Lung (tissue), 12 donors: ENCODE data around the gene FAAP20. TPM values are rescaled to one million over a fixed set of nuclear protein-coding genes. Genes with fewer than 3 reads are reported as not detected.

Experiments used
- ATAC-seq: fragments of 200-7000 bp; cut with Tn5 transposase; one replicate; pipeline ENCODE4 v1.9.1; 2020; ENCODE audit warnings: moderate number of reproducible peaks; ENCODE audit not compliant: insufficient read depth, low FRiP score
- DNase-seq, 3 donors: peaks; one replicate each; pipeline ENCODE4 v3.0.0-alpha.2; 2013 to 2017
- H3K27ac ChIP-seq, 2 donors: one replicate each; pipeline ENCODE4 v1.5.1; 2013; ENCODE audit warnings: mild to moderate bottlenecking in 2 of 2, moderate library complexity in 2 of 2, control low read depth in 1 of 2, inconsistent platforms in 1 of 2, low read depth in 1 of 2, low read length in 1 of 2
- H3K27me3 ChIP-seq, 3 donors: one replicate each; pipeline ENCODE4 v1.5.1; 2013; ENCODE audit warnings: low read length in 2 of 3; ENCODE audit not compliant: control insufficient read depth in 3 of 3, insufficient read depth in 3 of 3
- H3K36me3 ChIP-seq, 4 donors: one replicate each; pipeline ENCODE4 v1.5.1; 2013; ENCODE audit warnings: low read length in 4 of 4, mild to moderate bottlenecking in 1 of 4, moderate library complexity in 1 of 4; ENCODE audit not compliant: control insufficient read depth in 4 of 4, insufficient read depth in 4 of 4
- H3K4me1 ChIP-seq, 5 donors: one replicate each; pipeline ENCODE4 v1.5.1; 2013; ENCODE audit warnings: low read length in 5 of 5, mild to moderate bottlenecking in 2 of 5, moderate library complexity in 1 of 5; ENCODE audit not compliant: control insufficient read depth in 5 of 5, insufficient read depth in 5 of 5
- H3K4me3 ChIP-seq: one replicate; pipeline ENCODE4 v1.5.1; 2013; ENCODE audit warnings: mild to moderate bottlenecking, control low read depth, moderate library complexity
- H3K9ac ChIP-seq, 2 donors: one replicate each; pipeline ENCODE4 v1.5.1; 2013; ENCODE audit warnings: low read length in 2 of 2, control low read depth in 1 of 2; ENCODE audit not compliant: insufficient read depth in 1 of 2
- H3K9me3 ChIP-seq, 4 donors: one replicate each; pipeline ENCODE4 v1.5.1; 2013; ENCODE audit warnings: low read length in 3 of 4, mild to moderate bottlenecking in 1 of 4, moderate library complexity in 1 of 4; ENCODE audit not compliant: control insufficient read depth in 4 of 4, insufficient read depth in 3 of 4
- WGBS, 2 donors: extraction: QIAGEN DNeasy Blood & Tissue Kit; methylation state at CpG; one replicate each; pipeline ENCODE4 v1.1.7; 2013; 5-methylcytosine and 5-hydroxymethylcytosine counted together
- polyA plus RNA-seq, 2 donors: library from polyadenylated mRNA; stranded (reverse); fragments of 200-250 nt; gene quantifications; one replicate each; pipeline ENCODE4 v1.2.1, GENCODE V29; 2013
- total RNA-seq, 2 donors: library from RNA; depleted of rRNA in 1 of 2; stranded (reverse); fragments of >200 nt in 1 of 2; gene quantifications; one replicate each; pipeline ENCODE4 v1.2.1, GENCODE V29; 2014 to 2021
- TF ChIP-seq, protein P1 (sequence below): IDR thresholded peaks from 2 replicates; pipeline ENCODE4 v1.5.1; 2012; ENCODE audit warnings: mild to moderate bottlenecking; ENCODE audit errors: control extremely low read depth, extremely low read depth
- donor health status: control.
- donor health status: control.
- donor health status: Bipolar disorder and iron deficiency.
- donor health status: healthy.
- donor health status: DM: yes; HTN: yes; CAD: no.

FAAP20 gene
- total and polyA plus RNA-seq, 4 donors: 16.8 to 87.9 (median 68.4) TPM

DNA sequence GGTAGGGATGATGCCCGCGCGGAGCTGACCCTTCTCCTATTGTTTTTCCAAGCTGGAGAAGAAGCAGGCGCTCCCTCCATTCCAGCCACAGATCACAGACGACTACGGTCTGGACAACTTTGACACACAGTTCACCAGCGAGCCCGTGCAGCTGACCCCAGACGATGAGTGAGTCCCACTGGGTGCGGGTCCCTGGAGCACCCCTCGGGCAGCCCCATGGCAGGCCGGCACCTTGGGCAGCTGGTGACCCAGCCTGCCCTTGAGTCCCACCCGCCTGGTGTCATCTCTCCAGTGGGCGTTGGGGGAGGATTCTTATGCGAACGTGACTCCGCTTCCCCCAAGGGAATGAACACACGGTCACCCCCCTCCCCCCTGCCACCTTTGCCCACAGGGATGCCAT lies 10.0 kb downstream of the FAAP20 start:
- H3K36me3 ChIP-seq: peaks cover 0 to 26% (median 3%) of the 10 kb centered on the region in 4 donors
- DNase-seq (no peak), ATAC-seq (no peak)
- H3K9me3 ChIP-seq: no peaks in the 10 kb centered on the region
- 91 to 94% methylated on average over 18 of the region's 18 CpGs for WGBS, 2 donors
- no peaks in the 10 kb centered on the region for H3K27me3 ChIP-seq
- no peak overlapping the region for H3K9ac ChIP-seq
- peaks cover 0 to 5% (median 0%) of the 10 kb centered on the region in 5 donors for H3K4me1 ChIP-seq
- TF ChIP-seq, protein P1, sequence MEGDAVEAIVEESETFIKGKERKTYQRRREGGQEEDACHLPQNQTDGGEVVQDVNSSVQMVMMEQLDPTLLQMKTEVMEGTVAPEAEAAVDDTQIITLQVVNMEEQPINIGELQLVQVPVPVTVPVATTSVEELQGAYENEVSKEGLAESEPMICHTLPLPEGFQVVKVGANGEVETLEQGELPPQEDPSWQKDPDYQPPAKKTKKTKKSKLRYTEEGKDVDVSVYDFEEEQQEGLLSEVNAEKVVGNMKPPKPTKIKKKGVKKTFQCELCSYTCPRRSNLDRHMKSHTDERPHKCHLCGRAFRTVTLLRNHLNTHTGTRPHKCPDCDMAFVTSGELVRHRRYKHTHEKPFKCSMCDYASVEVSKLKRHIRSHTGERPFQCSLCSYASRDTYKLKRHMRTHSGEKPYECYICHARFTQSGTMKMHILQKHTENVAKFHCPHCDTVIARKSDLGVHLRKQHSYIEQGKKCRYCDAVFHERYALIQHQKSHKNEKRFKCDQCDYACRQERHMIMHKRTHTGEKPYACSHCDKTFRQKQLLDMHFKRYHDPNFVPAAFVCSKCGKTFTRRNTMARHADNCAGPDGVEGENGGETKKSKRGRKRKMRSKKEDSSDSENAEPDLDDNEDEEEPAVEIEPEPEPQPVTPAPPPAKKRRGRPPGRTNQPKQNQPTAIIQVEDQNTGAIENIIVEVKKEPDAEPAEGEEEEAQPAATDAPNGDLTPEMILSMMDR: no peak
- no peak overlapping the region for H3K4me3 ChIP-seq
- H3K27ac ChIP-seq: no peak overlapping the region

DNA sequence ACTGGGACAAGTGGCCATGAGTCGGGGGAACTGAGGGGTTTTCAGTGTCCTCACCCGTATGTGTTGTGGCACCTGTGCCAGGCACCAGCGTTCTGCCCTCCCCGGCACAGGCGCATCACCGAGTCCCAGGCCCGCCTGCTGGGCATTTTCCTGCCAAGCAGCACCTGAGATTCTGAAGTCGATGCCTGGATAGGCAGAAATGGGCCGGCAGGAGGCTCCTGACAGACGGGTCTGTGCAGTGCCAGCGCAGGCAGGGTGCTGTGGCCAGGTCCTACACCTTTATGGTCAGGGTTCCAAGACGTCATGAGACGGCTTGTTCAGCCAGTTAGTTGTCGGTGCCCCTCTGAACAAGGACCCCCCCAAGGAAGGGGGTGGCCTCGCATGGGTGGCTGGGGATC lies 10.6 kb downstream of the FAAP20 start:
- Histone ChIP-seq H3K36me3 (peaks cover 0 to 26% (median 3%) of the 10 kb centered on the region in 4 donors), H3K4me3 (no peak overlapping the region), H3K27ac (no peak overlapping the region), H3K9ac (no peak overlapping the region), H3K9me3 (no peaks in the 10 kb centered on the region), H3K27me3 (no peaks in the 10 kb centered on the region), H3K4me1 (peaks cover 0 to 4% (median 0%) of the 10 kb centered on the region in 5 donors)
- WGBS, 2 donors: 91 to 93% methylated on average over 15 of the region's 15 CpGs
- TF ChIP-seq, protein P1: no peak
- DNase-seq (no peak), ATAC-seq (no peak)

DNA sequence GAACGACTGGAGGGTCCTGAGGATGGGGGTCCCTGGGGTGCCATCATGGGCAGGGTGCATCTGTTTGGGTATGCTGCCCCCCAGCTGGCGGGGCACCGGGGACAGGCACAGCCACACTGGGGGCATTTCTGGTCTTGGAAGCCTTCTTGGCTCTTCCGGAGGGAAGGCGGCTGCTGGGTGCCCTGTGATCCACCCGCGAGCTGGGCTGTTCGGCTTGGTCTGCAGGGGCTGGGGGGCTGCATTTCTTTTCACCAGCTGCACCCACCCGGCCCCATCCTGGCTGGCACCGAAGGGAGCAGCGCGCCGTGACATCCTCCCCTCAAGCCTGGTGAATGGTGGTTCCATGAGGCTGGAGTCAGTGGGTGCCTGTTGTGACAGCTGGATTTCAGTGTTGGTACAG lies 12.2 kb downstream of the FAAP20 start:
- H3K9ac ChIP-seq: no peak overlapping the region
- H3K36me3 ChIP-seq: peaks cover 0 to 37% (median 3%) of the 10 kb centered on the region in 4 donors
- H3K9me3 ChIP-seq: no peaks in the 10 kb centered on the region
- no peak overlapping the region for H3K27ac ChIP-seq
- ATAC-seq (no peak), DNase-seq (no peak)
- H3K4me1 ChIP-seq: peaks cover 0 to 4% (median 0%) of the 10 kb centered on the region in 5 donors
- 95 to 97% methylated on average over 13 of the region's 13 CpGs for WGBS, 2 donors
- H3K4me3 ChIP-seq: no peak overlapping the region
- TF ChIP-seq, protein P1: no peak
- H3K27me3 ChIP-seq: no peaks in the 10 kb centered on the region

DNA sequence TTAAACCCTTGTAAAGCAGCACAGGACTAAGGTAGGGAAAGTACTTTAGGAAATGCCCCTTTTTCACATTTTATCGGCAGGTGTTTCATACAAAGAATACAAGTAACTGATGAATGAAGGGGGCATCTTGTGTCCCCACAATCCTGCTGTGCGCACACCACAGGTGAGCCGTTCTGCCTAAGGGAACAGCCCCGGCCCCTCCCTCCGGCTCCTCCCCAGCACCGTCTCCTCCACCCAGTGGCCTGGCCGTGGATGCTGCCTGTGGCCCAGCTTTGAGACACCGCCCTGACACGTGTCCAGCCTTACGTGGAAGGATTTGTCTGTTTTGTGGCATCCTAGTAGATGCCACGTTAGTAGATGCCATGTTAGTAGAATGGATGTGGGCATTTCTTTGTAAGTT lies 12.8 kb downstream of the FAAP20 start:
- Histone ChIP-seq H3K9me3 (no peaks in the 10 kb centered on the region), H3K27ac (no peak overlapping the region), H3K9ac (no peak overlapping the region), H3K36me3 (peaks cover 0 to 37% (median 3%) of the 10 kb centered on the region in 4 donors), H3K4me3 (no peak overlapping the region), H3K27me3 (no peaks in the 10 kb centered on the region), H3K4me1 (peaks cover 0 to 4% (median 0%) of the 10 kb centered on the region in 5 donors)
- TF ChIP-seq, protein P1: no peak
- WGBS, 2 donors: 91 to 97% methylated on average over 11 of the region's 11 CpGs
- DNase-seq: no peak
- no peak for ATAC-seq
